ENCODE data around the gene CDK6. TPM values are rescaled to one million over a fixed set of nuclear protein-coding genes. Genes with fewer than 3 reads are reported as not detected.
"Not testable (repeated sequence)": the region's sequence is repeated elsewhere in the genome, so short reads cannot be mapped to it uniquely, and the experiment has no call there.

CDK6 gene
- total and polyA plus RNA-seq, 4 donors: 14.0 to 42.6 (median 27.8) TPM

- Histone ChIP-seq H3K36me3 (ENCODE audit: control insufficient read depth, insufficient read depth, low read length) (no peaks in the 10 kb centered on the region), H3K4me1 (ENCODE audit: control insufficient read depth, insufficient read depth, low read length) (peaks cover 10% of the 10 kb centered on the region), H3K27ac (ENCODE audit: low read depth, low read length) (no peak overlapping the region), H3K27me3 (ENCODE audit: control insufficient read depth, insufficient read depth, low read length) (peaks cover 5% of the 10 kb centered on the region), H3K9me3 (ENCODE audit: control insufficient read depth, insufficient read depth, low read length) (no peaks in the 10 kb centered on the region), H3K4me3 (ENCODE audit: low read depth, low read length) (no peak overlapping the region)
- no CpG with 5 or more reads among the region's 5 CpGs for WGBS (ENCODE audit: insufficient coverage)
- DNase-seq (ENCODE audit: low read depth in 4 of 6, low spot score in 6 of 6): peak in 2 of 6 donors; percentile 46 to 72
Measured at GRCh38 chr7:92609921-92610518, 226.4 kb downstream of the CDK6 start.

GRCh38 chr7:92608380-92609322, 227.7 kb downstream of the CDK6 start:
- H3K9me3 ChIP-seq (ENCODE audit: control insufficient read depth, insufficient read depth, low read length): no peaks in the 10 kb centered on the region
- peaks cover 6% of the 10 kb centered on the region for H3K4me1 ChIP-seq (ENCODE audit: control insufficient read depth, insufficient read depth, low read length)
- peak overlapping the region; percentile 27 for H3K4me3 ChIP-seq (ENCODE audit: low read depth, low read length)
- WGBS (ENCODE audit: insufficient coverage): 12% methylated on average over 26 of the region's 27 CpGs
- H3K27me3 ChIP-seq (ENCODE audit: control insufficient read depth, insufficient read depth, low read length): peaks cover 5% of the 10 kb centered on the region
- no peaks in the 10 kb centered on the region for H3K36me3 ChIP-seq (ENCODE audit: control insufficient read depth, insufficient read depth, low read length)
- peak in 2 of 6 donors; percentile 26 to 51 for DNase-seq (ENCODE audit: low read depth in 4 of 6, low spot score in 6 of 6)
- H3K27ac ChIP-seq (ENCODE audit: low read depth, low read length): no peak overlapping the region

GRCh38 chr7:92606985-92607384, 229.4 kb downstream of the CDK6 start:
- H3K9me3 ChIP-seq (ENCODE audit: control insufficient read depth, insufficient read depth, low read length): no peaks in the 10 kb centered on the region
- no peaks in the 10 kb centered on the region for H3K36me3 ChIP-seq (ENCODE audit: control insufficient read depth, insufficient read depth, low read length)
- peaks cover 5% of the 10 kb centered on the region for H3K27me3 ChIP-seq (ENCODE audit: control insufficient read depth, insufficient read depth, low read length)
- H3K4me3 ChIP-seq (ENCODE audit: low read depth, low read length): no peak overlapping the region
- peaks cover 6% of the 10 kb centered on the region for H3K4me1 ChIP-seq (ENCODE audit: control insufficient read depth, insufficient read depth, low read length)
- DNase-seq (ENCODE audit: low read depth in 4 of 6, low spot score in 6 of 6): no peak
- no peak overlapping the region for H3K27ac ChIP-seq (ENCODE audit: low read depth, low read length)
- 87% methylated on average over 3 of the region's 4 CpGs for WGBS (ENCODE audit: insufficient coverage)

- H3K27ac ChIP-seq (ENCODE audit: low read depth, low read length); H3K9me3 ChIP-seq (ENCODE audit: control insufficient read depth, insufficient read depth, low read length); H3K4me3 ChIP-seq (ENCODE audit: low read depth, low read length); H3K27me3 ChIP-seq (ENCODE audit: control insufficient read depth, insufficient read depth, low read length); H3K4me1 ChIP-seq (ENCODE audit: control insufficient read depth, insufficient read depth, low read length); DNase-seq (ENCODE audit: low read depth in 4 of 6, low spot score in 6 of 6); H3K36me3 ChIP-seq (ENCODE audit: control insufficient read depth, insufficient read depth, low read length): not testable (repeated sequence)
- 83% methylated on average over 4 of the region's 7 CpGs for WGBS (ENCODE audit: insufficient coverage)
Measured at GRCh38 chr7:92604517-92604916, 231.9 kb downstream of the CDK6 start.

GRCh38 chr7:92603089-92603445, 233.3 kb downstream of the CDK6 start:
- H3K27me3 ChIP-seq (ENCODE audit: control insufficient read depth, insufficient read depth, low read length): no peaks in the 10 kb centered on the region
- no peaks in the 10 kb centered on the region for H3K9me3 ChIP-seq (ENCODE audit: control insufficient read depth, insufficient read depth, low read length)
- H3K4me3 ChIP-seq (ENCODE audit: low read depth, low read length): no peak overlapping the region
- DNase-seq (ENCODE audit: low read depth in 4 of 6, low spot score in 6 of 6): no peak
- no peaks in the 10 kb centered on the region for H3K4me1 ChIP-seq (ENCODE audit: control insufficient read depth, insufficient read depth, low read length)
- H3K36me3 ChIP-seq (ENCODE audit: control insufficient read depth, insufficient read depth, low read length): no peaks in the 10 kb centered on the region
- H3K27ac ChIP-seq (ENCODE audit: low read depth, low read length): no peak overlapping the region
- no CpG with 5 or more reads among the region's 1 CpG for WGBS (ENCODE audit: insufficient coverage)

GRCh38 chr7:92602352-92603088, 233.9 kb downstream of the CDK6 start:
- H3K36me3 ChIP-seq (ENCODE audit: control insufficient read depth, insufficient read depth, low read length): no peaks in the 10 kb centered on the region
- no peaks in the 10 kb centered on the region for H3K9me3 ChIP-seq (ENCODE audit: control insufficient read depth, insufficient read depth, low read length)
- H3K27me3 ChIP-seq (ENCODE audit: control insufficient read depth, insufficient read depth, low read length): no peaks in the 10 kb centered on the region
- no peak overlapping the region for H3K27ac ChIP-seq (ENCODE audit: low read depth, low read length)
- DNase-seq (ENCODE audit: low read depth in 4 of 6, low spot score in 6 of 6): no peak
- WGBS (ENCODE audit: insufficient coverage): 83% methylated on average over 1 of the region's 2 CpGs
- no peaks in the 10 kb centered on the region for H3K4me1 ChIP-seq (ENCODE audit: control insufficient read depth, insufficient read depth, low read length)
- no peak overlapping the region for H3K4me3 ChIP-seq (ENCODE audit: low read depth, low read length)

- no peaks in the 10 kb centered on the region for H3K36me3 ChIP-seq (ENCODE audit: control insufficient read depth, insufficient read depth, low read length)
- H3K27ac ChIP-seq (ENCODE audit: low read depth, low read length): no peak overlapping the region
- H3K9me3 ChIP-seq (ENCODE audit: control insufficient read depth, insufficient read depth, low read length): no peaks in the 10 kb centered on the region
- 79% methylated on average over 1 of the region's 1 CpG for WGBS (ENCODE audit: insufficient coverage)
- no peak for DNase-seq (ENCODE audit: low read depth in 4 of 6, low spot score in 6 of 6)
- no peak overlapping the region for H3K4me3 ChIP-seq (ENCODE audit: low read depth, low read length)
- no peaks in the 10 kb centered on the region for H3K4me1 ChIP-seq (ENCODE audit: control insufficient read depth, insufficient read depth, low read length)
- peaks cover 3% of the 10 kb centered on the region for H3K27me3 ChIP-seq (ENCODE audit: control insufficient read depth, insufficient read depth, low read length)
Measured at GRCh38 chr7:92598310-92598981, 237.9 kb downstream of the CDK6 start.

GRCh38 chr7:92595281-92595680, 241.1 kb downstream of the CDK6 start:
- Histone ChIP-seq H3K4me3 (ENCODE audit: low read depth, low read length) (no peak overlapping the region), H3K9me3 (ENCODE audit: control insufficient read depth, insufficient read depth, low read length) (no peaks in the 10 kb centered on the region), H3K4me1 (ENCODE audit: control insufficient read depth, insufficient read depth, low read length) (peaks cover 7% of the 10 kb centered on the region), H3K36me3 (ENCODE audit: control insufficient read depth, insufficient read depth, low read length) (no peaks in the 10 kb centered on the region), H3K27me3 (ENCODE audit: control insufficient read depth, insufficient read depth, low read length) (peaks cover 3% of the 10 kb centered on the region), H3K27ac (ENCODE audit: low read depth, low read length) (no peak overlapping the region)
- DNase-seq (ENCODE audit: low read depth in 4 of 6, low spot score in 6 of 6): no peak
- no CpG with 5 or more reads among the region's 4 CpGs for WGBS (ENCODE audit: insufficient coverage)

- no peaks in the 10 kb centered on the region for H3K9me3 ChIP-seq (ENCODE audit: control insufficient read depth, insufficient read depth, low read length)
- no peak overlapping the region for H3K4me3 ChIP-seq (ENCODE audit: low read depth, low read length)
- H3K27ac ChIP-seq (ENCODE audit: low read depth, low read length): no peak overlapping the region
- H3K4me1 ChIP-seq (ENCODE audit: control insufficient read depth, insufficient read depth, low read length): peaks cover 7% of the 10 kb centered on the region
- H3K36me3 ChIP-seq (ENCODE audit: control insufficient read depth, insufficient read depth, low read length): no peaks in the 10 kb centered on the region
- no peak for DNase-seq (ENCODE audit: low read depth in 4 of 6, low spot score in 6 of 6)
- WGBS (ENCODE audit: insufficient coverage): 100% methylated on average over 1 of the region's 3 CpGs
- peaks cover 3% of the 10 kb centered on the region for H3K27me3 ChIP-seq (ENCODE audit: control insufficient read depth, insufficient read depth, low read length)
Measured at GRCh38 chr7:92594746-92595145, 241.6 kb downstream of the CDK6 start.

Data from spinal cord (tissue), 10 donors.